GM18517 (cell line): ENCODE measurements around the gene USP5.
"Not testable (repeated sequence)": the region's sequence is repeated elsewhere in the genome, so short reads cannot be mapped to it uniquely, and the experiment has no call there.

Experiments used
- ATAC-seq: cut with Tn5 transposase; IDR thresholded peaks from one replicate; pipeline ENCODE4 v1.9.1; 2021; ENCODE audit warnings: mild to moderate bottlenecking, moderate library complexity; ENCODE audit not compliant: unreplicated experiment

The USP5 gene

GRCh38 chr12:6887460-6887859 lies 35.5 kb downstream of the USP5 start:
- ATAC-seq, result no peak

- no peak for ATAC-seq
These were observed 36.4 kb downstream of the USP5 start for GRCh38 chr12:6888360-6888759.

- ATAC-seq, result not testable (repeated sequence)
These were observed 36.8 kb downstream of the USP5 start for GRCh38 chr12:6888794-6889193.

GRCh38 chr12:6889775-6890573 lies 38.0 kb downstream of the USP5 start:
- not testable (repeated sequence) for ATAC-seq

- peak; percentile 95 for ATAC-seq
These were observed 39.1 kb downstream of the USP5 start for GRCh38 chr12:6890789-6891645.

- ATAC-seq, result no peak
These were observed 39.7 kb downstream of the USP5 start for GRCh38 chr12:6891646-6892001.

GRCh38 chr12:6892683-6893082 lies 40.7 kb downstream of the USP5 start:
- ATAC-seq, result not testable (repeated sequence)

- no peak for ATAC-seq
These were observed 42.4 kb downstream of the USP5 start for GRCh38 chr12:6894321-6894720.

- no peak for ATAC-seq
These were observed 45.0 kb downstream of the USP5 start for GRCh38 chr12:6896846-6897435.

GRCh38 chr12:6899427-6899826 lies 47.5 kb downstream of the USP5 start:
- ATAC-seq, result no peak

- ATAC-seq, result no peak
These were observed 48.0 kb downstream of the USP5 start for GRCh38 chr12:6899837-6900519.

GRCh38 chr12:6902448-6902847 lies 50.5 kb downstream of the USP5 start:
- no peak for ATAC-seq

- ATAC-seq, result no peak
These were observed 51.8 kb downstream of the USP5 start for GRCh38 chr12:6903722-6904121.

GRCh38 chr12:6904280-6905276 lies 52.6 kb downstream of the USP5 start, which contains the start of gene LRRC23:
TSS of gene LRRC23 (plus strand) at chr12:6904822. CDS start at chr12:6905634, 812 bp downstream.
- ATAC-seq, result peak; percentile 89

GRCh38 chr12:6905414-6906040 lies 53.6 kb downstream of the USP5 start:
- ATAC-seq, result no peak

GRCh38 chr12:6908141-6908540 lies 56.2 kb downstream of the USP5 start:
- not testable (repeated sequence) for ATAC-seq

- no peak for ATAC-seq
These were observed 57.6 kb downstream of the USP5 start for GRCh38 chr12:6909421-6910145.

- ATAC-seq, result no peak
These were observed 60.4 kb downstream of the USP5 start for GRCh38 chr12:6912164-6912935.
